ENCODE measurements around the gene FAM78A.

Gene FAM78A

DNA sequence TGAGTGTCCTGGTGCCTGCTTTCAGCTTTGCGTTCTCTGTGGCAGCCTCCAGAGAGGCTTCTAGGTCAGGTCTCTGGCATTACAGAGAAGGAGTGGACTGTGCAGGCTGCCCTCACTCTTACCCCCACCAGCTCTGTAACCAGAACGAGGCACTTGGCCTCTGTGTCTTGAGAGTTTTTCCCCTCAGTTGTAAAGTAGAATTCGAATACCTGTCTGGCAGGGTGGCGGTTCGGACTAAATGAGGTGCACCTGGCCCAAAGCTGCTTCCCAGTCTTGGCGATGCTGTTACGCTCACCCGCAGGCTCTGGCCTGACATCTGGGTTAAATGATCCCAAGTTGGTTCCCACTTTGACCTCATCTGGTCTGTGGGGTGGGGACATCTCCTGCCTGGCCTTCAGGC, 40.1 kb downstream of the FAM78A start:
- TF ChIP-seq ZNF274 (IDR thresholded peaks at IDR 0.05; ENCODE audit: low read depth, low read length), result no peak

DNA sequence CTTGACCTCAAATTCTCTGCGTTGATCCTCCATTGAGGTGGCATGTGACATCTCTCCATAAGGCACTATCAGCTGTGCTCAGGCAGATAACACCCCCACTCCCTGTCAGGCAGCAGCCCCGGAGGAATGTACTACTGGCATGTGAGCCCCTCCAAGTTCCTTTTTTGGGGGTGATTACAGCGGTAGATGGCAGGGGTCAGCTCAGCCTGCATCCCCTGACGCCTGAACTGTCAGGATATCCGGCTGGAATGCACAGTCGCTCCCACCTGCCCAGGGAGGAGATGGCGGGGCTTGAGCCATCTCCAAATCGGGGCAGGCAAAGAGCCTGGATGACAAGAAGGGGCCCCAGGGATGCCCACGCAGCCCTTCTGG, 40.8 kb downstream of the FAM78A start:
- no peak overlapping the region for H3K4me3 ChIP-seq (ENCODE audit: low read length)
- no peak for TF ChIP-seq ZNF274 (IDR thresholded peaks at IDR 0.05; ENCODE audit: low read depth, low read length)

More for the DNA sequence above, 40.1 kb downstream of the FAM78A start:
- H3K4me3 ChIP-seq (ENCODE audit: low read length), result no peak overlapping the region

DNA sequence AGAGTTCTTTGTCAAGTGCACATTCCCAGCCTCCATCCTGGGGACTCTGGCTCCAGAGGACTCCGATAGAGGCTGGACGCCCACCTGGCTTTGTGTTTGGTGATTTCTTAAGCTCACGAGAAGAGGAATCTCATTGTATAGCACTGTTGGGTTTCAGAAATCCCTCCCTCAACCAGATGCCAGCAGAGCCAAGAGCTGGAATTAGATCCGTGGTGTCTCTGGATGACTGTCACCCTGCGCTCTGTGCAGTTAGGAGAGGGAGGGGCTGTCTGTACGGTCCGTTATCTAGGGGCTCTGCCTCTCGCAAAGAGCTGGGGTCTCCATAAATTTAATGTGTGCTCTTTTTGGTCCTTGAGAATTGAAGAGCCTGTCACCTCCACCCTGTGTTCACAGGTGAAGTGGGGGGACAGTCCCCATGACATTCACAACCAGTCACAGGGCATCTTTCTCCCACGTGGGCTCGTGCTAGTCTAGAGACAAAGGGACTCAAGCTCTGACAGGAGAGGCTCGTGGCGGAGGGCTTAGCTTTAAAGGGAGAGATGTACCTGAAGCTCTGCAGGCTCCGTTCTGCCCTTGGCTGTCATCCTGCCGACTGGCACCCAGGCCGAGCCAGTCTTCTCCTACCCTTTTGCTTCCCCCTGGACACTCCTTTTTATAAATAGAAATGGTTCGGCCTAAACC, 41.4 kb downstream of the FAM78A start:
- no peak overlapping the region for H3K4me3 ChIP-seq (ENCODE audit: low read length)
- TF ChIP-seq ZNF274 (IDR thresholded peaks at IDR 0.05; ENCODE audit: low read depth, low read length), result no peak

DNA sequence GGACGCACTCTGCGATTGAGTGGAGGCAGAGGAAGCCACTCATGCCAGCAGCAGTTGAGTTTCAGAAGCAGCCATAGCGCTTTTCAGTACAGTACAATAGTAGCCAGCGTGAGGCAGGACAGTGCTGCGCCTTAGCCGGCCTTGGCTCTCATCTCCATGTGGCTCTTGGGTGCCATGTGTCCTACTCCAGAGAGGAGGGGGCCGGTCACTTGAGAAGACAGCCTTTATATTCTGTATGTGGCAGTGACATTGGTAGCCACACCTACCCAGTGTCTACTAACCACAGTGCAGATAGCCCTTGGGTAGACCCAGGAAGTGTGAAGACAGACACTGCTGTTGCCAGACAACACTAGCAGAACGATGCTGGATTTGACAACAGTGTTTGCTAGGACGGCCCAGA, 42.3 kb downstream of the FAM78A start:
- H3K4me3 ChIP-seq (ENCODE audit: low read length), result no peak overlapping the region
- TF ChIP-seq ZNF274 (IDR thresholded peaks at IDR 0.05; ENCODE audit: low read depth, low read length), result no peak

DNA sequence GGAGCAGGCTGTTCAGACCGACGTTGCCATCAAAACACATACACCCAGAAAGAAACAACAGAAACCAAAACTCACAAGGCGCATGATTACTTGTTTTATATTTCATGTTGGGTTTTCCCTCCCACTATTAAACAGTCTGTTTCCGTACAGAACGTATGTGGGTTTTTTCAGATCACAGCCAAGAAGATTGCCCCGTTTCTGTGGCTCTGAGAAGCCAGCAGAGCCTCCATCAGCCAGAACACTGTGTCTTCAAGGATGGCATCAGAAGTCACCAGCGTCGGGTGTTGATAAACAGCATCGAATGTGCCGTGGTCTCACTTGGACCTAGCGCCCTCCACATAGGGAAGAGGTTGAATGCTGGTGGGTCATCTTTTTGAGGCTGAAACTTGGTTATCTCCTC, 42.8 kb downstream of the FAM78A start:
- no peak for TF ChIP-seq ZNF274 (IDR thresholded peaks at IDR 0.05; ENCODE audit: low read depth, low read length)
- H3K4me3 ChIP-seq (ENCODE audit: low read length), result no peak overlapping the region

DNA sequence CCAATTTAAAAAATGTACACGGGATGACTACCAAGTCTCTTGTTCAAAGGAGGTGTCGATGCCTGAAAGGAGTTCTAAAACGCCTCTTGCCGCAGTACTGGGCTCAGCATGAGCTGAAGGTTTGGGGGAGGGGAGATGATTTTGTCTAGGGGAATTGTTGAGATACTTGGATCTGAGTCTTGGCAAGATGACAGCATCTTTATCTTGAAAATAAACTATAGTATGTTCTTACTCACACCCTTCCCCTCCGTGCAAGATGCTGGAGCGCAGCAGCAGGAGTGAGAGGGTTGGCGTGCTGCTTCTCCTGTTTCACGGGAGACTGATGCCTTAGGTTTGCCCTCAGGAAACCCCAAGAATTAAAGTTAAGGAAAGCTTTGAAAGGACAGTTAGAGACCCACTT, 47.3 kb downstream of the FAM78A start:
- no peak overlapping the region for H3K4me3 ChIP-seq (ENCODE audit: low read length)
- TF ChIP-seq ZNF274 (IDR thresholded peaks at IDR 0.05; ENCODE audit: low read depth, low read length), result no peak

DNA sequence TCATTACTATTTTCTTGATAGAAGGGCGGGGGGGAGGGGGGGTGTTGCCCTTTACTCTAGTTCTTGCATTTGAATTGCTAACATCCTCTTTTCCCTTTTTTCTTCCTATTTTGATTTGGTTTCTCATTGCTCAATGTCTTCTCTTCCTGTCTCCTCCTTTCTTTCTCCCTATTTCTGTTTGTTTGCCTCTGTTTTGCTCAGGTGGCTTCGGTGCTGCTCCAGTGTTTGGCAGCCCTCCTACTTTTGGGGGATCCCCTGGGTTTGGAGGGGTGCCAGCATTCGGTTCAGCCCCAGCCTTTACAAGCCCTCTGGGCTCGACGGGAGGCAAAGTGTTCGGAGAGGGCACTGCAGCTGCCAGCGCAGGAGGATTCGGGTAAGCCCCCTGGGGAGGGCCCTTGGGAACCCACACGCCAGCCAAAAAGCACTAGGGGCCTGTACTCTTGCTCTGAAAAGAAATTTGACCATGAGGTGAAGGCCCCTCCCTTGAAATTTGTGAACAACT, 48.3 kb downstream of the FAM78A start:
- no peak overlapping the region for H3K4me3 ChIP-seq (ENCODE audit: low read length)
- no peak for TF ChIP-seq ZNF274 (IDR thresholded peaks at IDR 0.05; ENCODE audit: low read depth, low read length)

DNA sequence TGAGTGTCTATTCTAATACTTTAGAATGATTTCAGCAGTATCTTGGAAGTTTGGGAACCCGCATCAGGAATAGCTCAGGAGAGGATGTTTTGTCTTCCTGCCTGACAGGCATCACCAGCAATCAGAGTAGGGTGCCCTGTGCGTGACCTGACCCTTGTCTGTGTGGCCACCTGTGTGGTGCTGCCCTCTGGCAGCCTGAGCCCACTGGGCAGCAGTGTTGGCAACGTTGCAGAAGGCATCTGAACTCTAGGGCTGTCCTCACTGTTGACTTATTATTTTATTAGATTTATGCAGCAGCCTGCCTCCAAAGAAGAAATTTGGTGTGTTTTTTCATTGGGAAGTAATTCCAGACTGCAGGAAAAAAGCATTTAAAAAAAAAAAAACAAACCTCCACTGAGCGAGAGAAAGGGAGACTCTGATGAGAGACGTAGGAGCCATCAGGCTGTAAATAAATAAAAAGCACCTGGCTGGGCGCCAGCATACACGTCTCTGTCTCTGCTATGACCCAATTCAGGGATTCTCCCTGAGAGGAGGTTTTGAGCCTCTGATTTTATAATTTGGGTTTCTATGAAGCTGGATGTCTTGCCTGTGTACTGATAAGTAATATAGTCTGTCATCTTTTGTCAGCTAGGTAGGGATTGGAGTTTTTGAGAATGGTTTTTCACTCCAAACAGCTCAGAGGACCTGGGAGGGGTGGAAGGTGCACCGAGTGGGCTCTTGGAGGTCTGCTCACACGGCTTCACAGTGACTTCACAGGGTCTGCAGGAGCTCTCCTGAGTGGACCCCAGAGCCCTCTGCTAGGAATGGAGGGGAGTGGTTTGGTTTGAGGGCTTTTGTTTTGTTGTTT, 49.0 kb downstream of the FAM78A start:
- no peak for TF ChIP-seq ZNF274 (IDR thresholded peaks at IDR 0.05; ENCODE audit: low read depth, low read length)
- no peak overlapping the region for H3K4me3 ChIP-seq (ENCODE audit: low read length)

DNA sequence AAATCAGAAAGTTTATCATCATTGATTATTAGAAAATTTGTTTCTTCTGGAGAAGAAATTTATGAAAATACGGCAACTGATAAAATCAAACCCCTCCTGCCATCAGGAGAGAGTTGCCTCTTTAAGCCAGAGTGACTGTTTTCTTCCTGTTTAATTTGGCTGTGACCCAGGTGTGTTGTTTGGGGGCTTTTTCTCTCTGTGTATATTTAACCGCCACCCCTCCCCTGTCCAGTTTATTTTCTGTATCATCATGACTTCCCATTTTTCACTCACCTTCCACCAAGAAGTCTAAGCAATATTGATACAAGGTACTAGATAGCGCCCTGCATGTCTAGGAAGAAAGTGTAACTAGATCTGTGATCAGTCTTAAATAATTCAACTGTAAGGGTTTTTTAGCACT, 50.1 kb downstream of the FAM78A start:
- TF ChIP-seq ZNF274 (IDR thresholded peaks at IDR 0.05; ENCODE audit: low read depth, low read length), result no peak

DNA sequence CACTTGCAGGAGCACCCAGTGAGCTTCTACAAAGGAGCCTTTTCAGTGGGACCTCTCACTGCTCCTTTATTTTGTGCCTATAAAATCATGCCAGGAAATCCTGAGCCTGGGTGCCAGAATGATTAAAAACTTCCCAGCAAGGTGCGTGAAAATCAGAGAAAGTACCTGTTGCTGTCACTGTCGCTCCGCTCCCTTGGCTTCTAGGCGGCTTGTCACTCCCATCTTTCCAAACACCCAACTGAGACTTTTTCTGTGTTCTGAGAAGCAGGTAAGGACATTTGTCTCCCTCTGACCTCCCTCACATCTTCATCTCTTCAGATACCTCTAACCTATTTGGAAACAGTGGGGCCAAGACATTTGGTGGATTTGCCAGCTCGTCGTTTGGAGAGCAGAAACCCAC, 53.9 kb downstream of the FAM78A start:
- no peak for TF ChIP-seq ZNF274 (IDR thresholded peaks at IDR 0.05; ENCODE audit: low read depth, low read length)
- no peak overlapping the region for H3K4me3 ChIP-seq (ENCODE audit: low read length)

More for the DNA sequence above, 50.1 kb downstream of the FAM78A start:
- no peak overlapping the region for H3K4me3 ChIP-seq (ENCODE audit: low read length)

DNA sequence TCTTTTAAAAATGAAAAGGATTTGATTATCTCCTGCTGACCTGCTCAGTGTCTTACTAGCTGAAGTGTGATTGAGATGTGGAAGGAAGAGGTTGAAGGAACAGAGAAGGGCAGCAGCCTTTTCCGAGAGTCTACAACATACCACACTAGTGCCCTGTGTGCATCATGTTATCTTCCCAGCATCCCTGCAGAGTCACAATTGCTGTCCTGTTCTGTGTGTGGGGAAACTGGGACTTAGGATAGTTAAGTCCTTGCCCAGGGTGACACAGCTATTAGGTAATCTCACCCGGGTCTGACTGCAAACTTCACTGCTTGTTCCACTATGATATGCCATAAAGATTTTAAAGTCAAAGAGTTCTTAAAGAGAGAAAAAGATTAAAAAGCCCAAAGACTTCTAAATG, 55.8 kb downstream of the FAM78A start:
- TF ChIP-seq ZNF274 (IDR thresholded peaks at IDR 0.05; ENCODE audit: low read depth, low read length), result no peak
- no peak overlapping the region for H3K4me3 ChIP-seq (ENCODE audit: low read length)

DNA sequence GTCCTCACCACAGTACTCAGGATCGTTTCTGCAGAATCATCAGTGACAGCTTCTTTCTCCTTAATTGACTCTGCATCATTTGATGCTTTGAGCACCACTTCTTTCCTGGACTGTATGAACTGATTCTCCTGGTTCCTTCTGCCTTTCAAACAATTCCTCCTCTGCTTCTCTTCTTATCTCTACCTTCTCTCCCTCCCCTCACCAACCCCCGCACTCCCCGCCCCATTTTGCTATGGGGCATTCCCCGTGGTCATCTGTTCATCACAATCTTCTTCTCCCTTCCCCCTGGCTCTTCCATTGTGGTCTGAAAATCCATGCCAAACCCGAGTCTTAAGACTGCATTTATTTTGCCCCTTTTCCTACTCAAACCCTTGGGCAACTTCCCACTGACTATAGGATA, 57.9 kb downstream of the FAM78A start:
- H3K4me3 ChIP-seq (ENCODE audit: low read length), result no peak overlapping the region
- no peak for TF ChIP-seq ZNF274 (IDR thresholded peaks at IDR 0.05; ENCODE audit: low read depth, low read length)

DNA sequence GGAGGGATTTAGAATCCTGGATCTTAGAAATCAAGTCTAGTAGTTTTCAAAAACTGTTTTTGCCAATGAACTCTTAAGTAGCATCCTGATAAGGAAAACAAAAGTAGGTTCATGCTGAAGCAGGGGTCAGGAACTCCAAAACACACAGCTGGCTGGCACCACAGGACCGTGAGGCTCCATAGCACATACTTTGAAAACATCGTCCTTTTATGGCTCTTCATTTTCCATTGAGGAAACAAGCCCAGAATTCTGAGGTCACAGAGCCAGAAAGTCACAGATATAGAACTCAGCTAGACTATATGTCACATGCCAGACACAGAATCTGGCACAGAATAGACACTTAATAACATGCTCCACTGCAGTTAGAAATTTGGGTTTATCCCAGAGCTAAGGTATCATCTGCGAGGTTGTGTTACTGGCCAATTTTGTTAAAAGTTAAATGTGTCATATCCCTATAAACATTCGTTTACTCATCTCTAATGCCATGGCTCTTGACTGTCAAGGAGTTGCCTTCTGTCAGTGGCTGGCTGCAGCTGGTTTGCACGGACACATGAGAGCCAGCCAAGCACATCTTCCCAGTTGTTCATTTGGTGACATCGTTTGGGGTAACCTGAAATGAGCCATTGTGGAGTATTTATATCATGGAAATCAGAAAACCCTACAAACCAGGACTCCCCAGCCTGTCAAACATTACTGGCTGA, 58.8 kb downstream of the FAM78A start:
- TF ChIP-seq ZNF274 (IDR thresholded peaks at IDR 0.05; ENCODE audit: low read depth, low read length), result no peak
- no peak overlapping the region for H3K4me3 ChIP-seq (ENCODE audit: low read length)

DNA sequence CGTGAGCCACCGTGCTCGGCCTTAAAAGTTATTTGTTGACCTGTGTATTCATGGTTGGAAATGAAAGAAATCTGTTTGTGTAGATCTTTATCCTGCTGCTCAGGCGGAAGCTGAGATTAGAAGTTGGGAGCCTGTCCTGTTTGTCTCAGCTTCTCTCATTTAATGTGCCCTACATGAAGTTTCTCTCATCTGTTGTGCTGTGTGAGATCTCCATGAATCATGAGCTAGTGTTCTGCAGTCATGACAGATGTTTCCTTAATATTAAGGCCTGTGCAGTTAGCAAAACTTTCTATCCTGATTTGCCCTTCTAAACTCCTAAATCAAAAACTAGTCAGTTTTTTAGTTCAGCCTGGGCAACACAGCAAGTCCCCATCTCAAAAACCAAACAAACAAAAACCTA, 59.5 kb downstream of the FAM78A start:
- H3K4me3 ChIP-seq (ENCODE audit: low read length), result no peak overlapping the region
- TF ChIP-seq ZNF274 (IDR thresholded peaks at IDR 0.05; ENCODE audit: low read depth, low read length), result no peak

DNA sequence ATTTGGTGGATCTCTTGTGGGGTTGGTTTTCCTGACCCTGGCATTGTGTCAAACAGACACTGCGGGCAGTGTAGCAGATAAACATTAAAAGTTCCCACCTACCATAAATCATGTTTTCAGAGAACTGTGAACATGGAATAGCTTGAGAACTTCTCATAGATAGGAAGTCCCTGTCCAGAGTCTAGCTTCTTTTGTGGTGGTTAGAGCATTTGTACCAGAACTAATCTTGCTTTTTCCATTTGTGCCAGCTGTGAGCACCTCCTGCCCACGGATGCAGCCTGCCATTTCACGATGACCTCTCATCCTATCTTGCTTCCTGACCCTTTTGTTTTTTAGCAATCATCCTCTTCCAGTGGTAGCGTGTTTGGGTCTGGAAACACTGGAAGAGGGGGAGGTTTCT, 61.4 kb downstream of the FAM78A start:
- no peak overlapping the region for H3K4me3 ChIP-seq (ENCODE audit: low read length)
- no peak for TF ChIP-seq ZNF274 (IDR thresholded peaks at IDR 0.05; ENCODE audit: low read depth, low read length)
